Adipocyte (in vitro differentiated cells): ENCODE measurements around the gene AP4M1.

Experiments used
- DNase-seq: peaks from one replicate; pipeline ENCODE4 v3.0.0-alpha.2; 2015; ENCODE audit warnings: low read depth
- H3K27me3 ChIP-seq: replicated peaks from 2 replicates; pipeline ENCODE4 v1.7.0; 2013; ENCODE audit warnings: mild to moderate bottlenecking, low read length, moderate library complexity; ENCODE audit not compliant: control insufficient read depth, insufficient read depth
- H3K36me3 ChIP-seq: 2 replicates; pipeline ENCODE4 v1.7.0; 2013; ENCODE audit warnings: low read length, mild to moderate bottlenecking, moderate library complexity; ENCODE audit not compliant: control insufficient read depth, insufficient read depth, severe bottlenecking
- H3K4me1 ChIP-seq: 2 replicates; pipeline ENCODE4 v1.7.0; 2013; ENCODE audit warnings: mild to moderate bottlenecking, low read length, moderate library complexity; ENCODE audit not compliant: control insufficient read depth, insufficient read depth
- H3K4me3 ChIP-seq: 2 replicates; pipeline ENCODE4 v1.7.0; 2013; ENCODE audit warnings: mild to moderate bottlenecking, low read length, moderate library complexity
- H3K9ac ChIP-seq: 2 replicates; pipeline ENCODE4 v1.7.0; 2013; ENCODE audit warnings: mild to moderate bottlenecking, low read length, moderate library complexity
- H3K9me3 ChIP-seq: 2 replicates; pipeline ENCODE4 v1.7.0; 2013; ENCODE audit warnings: mild to moderate bottlenecking, low read length, moderate library complexity; ENCODE audit not compliant: control insufficient read depth

The AP4M1 gene

GRCh38 chr7:100101016-100101862, at the start of gene AP4M1, which contains the start of gene MCM7:
Gene AP4M1, plus strand, starts transcription at chr7:100101643. Its CDS starts 72 bp downstream, at chr7:100101715.
Gene MCM7, minus strand, starts transcription at chr7:100101397. Its CDS starts 103 bp downstream, at chr7:100101294.
- H3K9ac ChIP-seq = peak within 1 kb of the TSS; percentile 85
- DNase-seq = peak; percentile 99
- no peaks in the 10 kb centered on the region for H3K27me3 ChIP-seq
- H3K9me3 ChIP-seq = no peaks in the 10 kb centered on the region
- H3K4me1 ChIP-seq = peaks cover 16% of the 10 kb centered on the region
- H3K4me3 ChIP-seq = peak within 1 kb of the TSS; percentile 86
- peaks cover 38% of the 10 kb centered on the region for H3K36me3 ChIP-seq

GRCh38 chr7:100053215-100053614, 48.2 kb upstream of the AP4M1 start:
- DNase-seq = peak; percentile 74
- peaks cover 16% of the 10 kb centered on the region for H3K36me3 ChIP-seq
- H3K4me1 ChIP-seq = peaks cover 11% of the 10 kb centered on the region

GRCh38 chr7:100057006-100057405, 44.4 kb upstream of the AP4M1 start:
- peaks cover 37% of the 10 kb centered on the region for H3K36me3 ChIP-seq

More at GRCh38 chr7:100053215-100053614, 48.2 kb upstream of the AP4M1 start:
- Histone ChIP-seq H3K27me3 (no peaks in the 10 kb centered on the region), H3K9me3 (no peaks in the 10 kb centered on the region), H3K4me3 (no peak overlapping the region), H3K9ac (no peak overlapping the region)

GRCh38 chr7:100059251-100059739, 42.1 kb upstream of the AP4M1 start:
- Histone ChIP-seq H3K36me3 (peaks cover 49% of the 10 kb centered on the region), H3K9ac (no peak overlapping the region), H3K27me3 (no peaks in the 10 kb centered on the region), H3K4me1 (no peaks in the 10 kb centered on the region), H3K4me3 (no peak overlapping the region), H3K9me3 (no peaks in the 10 kb centered on the region)
- no peak for DNase-seq

More at GRCh38 chr7:100057006-100057405, 44.4 kb upstream of the AP4M1 start:
- no peaks in the 10 kb centered on the region for H3K9me3 ChIP-seq
- no peaks in the 10 kb centered on the region for H3K4me1 ChIP-seq
- no peaks in the 10 kb centered on the region for H3K27me3 ChIP-seq
- H3K9ac ChIP-seq = no peak overlapping the region
- DNase-seq = no peak
- H3K4me3 ChIP-seq = no peak overlapping the region

GRCh38 chr7:100061518-100062193, 39.8 kb upstream of the AP4M1 start:
- H3K4me3 ChIP-seq = no peak overlapping the region
- peaks cover 56% of the 10 kb centered on the region for H3K36me3 ChIP-seq
- no peak overlapping the region for H3K9ac ChIP-seq
- no peaks in the 10 kb centered on the region for H3K9me3 ChIP-seq
- peaks cover 11% of the 10 kb centered on the region for H3K4me1 ChIP-seq
- no peaks in the 10 kb centered on the region for H3K27me3 ChIP-seq
- no peak for DNase-seq

- Histone ChIP-seq H3K9me3 (no peaks in the 10 kb centered on the region), H3K4me3 (no peak overlapping the region), H3K9ac (no peak overlapping the region), H3K4me1 (peaks cover 11% of the 10 kb centered on the region), H3K27me3 (no peaks in the 10 kb centered on the region), H3K36me3 (peaks cover 45% of the 10 kb centered on the region)
- DNase-seq = no peak
These were observed 38.1 kb upstream of the AP4M1 start for GRCh38 chr7:100063376-100063775.

- Histone ChIP-seq H3K4me3 (no peak overlapping the region), H3K36me3 (peaks cover 41% of the 10 kb centered on the region), H3K9me3 (no peaks in the 10 kb centered on the region), H3K27me3 (no peaks in the 10 kb centered on the region), H3K4me1 (peaks cover 11% of the 10 kb centered on the region), H3K9ac (no peak overlapping the region)
- DNase-seq = no peak
These were observed 37.3 kb upstream of the AP4M1 start for GRCh38 chr7:100064162-100064561.

GRCh38 chr7:100065452-100066186, 35.8 kb upstream of the AP4M1 start:
- no peak overlapping the region for H3K4me3 ChIP-seq
- no peaks in the 10 kb centered on the region for H3K27me3 ChIP-seq
- no peak overlapping the region for H3K9ac ChIP-seq
- H3K4me1 ChIP-seq = peaks cover 11% of the 10 kb centered on the region
- peaks cover 49% of the 10 kb centered on the region for H3K36me3 ChIP-seq
- peak; percentile 92 for DNase-seq
- peaks cover 12% of the 10 kb centered on the region for H3K9me3 ChIP-seq

- peaks cover 25% of the 10 kb centered on the region for H3K9me3 ChIP-seq
- H3K36me3 ChIP-seq = peaks cover 57% of the 10 kb centered on the region
- H3K9ac ChIP-seq = no peak overlapping the region
- no peaks in the 10 kb centered on the region for H3K27me3 ChIP-seq
- H3K4me3 ChIP-seq = no peak overlapping the region
- peaks cover 11% of the 10 kb centered on the region for H3K4me1 ChIP-seq
- DNase-seq = no peak
These were observed 34.5 kb upstream of the AP4M1 start for GRCh38 chr7:100066953-100067352.

- Histone ChIP-seq H3K27me3 (no peaks in the 10 kb centered on the region), H3K4me3 (peak overlapping the region; percentile 59), H3K9me3 (peaks cover 37% of the 10 kb centered on the region), H3K9ac (no peak overlapping the region), H3K4me1 (peaks cover 11% of the 10 kb centered on the region), H3K36me3 (peaks cover 68% of the 10 kb centered on the region)
- no peak for DNase-seq
These were observed 31.5 kb upstream of the AP4M1 start for GRCh38 chr7:100069991-100070390.
